ENCODE data around the gene ISL2.

Gene ISL2

GRCh38 chr15:76341366-76342057 lies 4.9 kb downstream of the ISL2 start:
- in situ Hi-C loops (cut with HindIII; ENCODE audit: low sequenced_read_pairs) = no loop called here

GRCh38 chr15:76342058-76342381 lies 5.4 kb downstream of the ISL2 start:
- in situ Hi-C loops (cut with HindIII; ENCODE audit: low sequenced_read_pairs) = no loop called here

GRCh38 chr15:76342382-76343201 lies 6.0 kb downstream of the ISL2 start:
- in situ Hi-C loops (cut with HindIII; ENCODE audit: low sequenced_read_pairs) = no loop called here

- in situ Hi-C loops (cut with HindIII; ENCODE audit: low sequenced_read_pairs) = no loop called here
Measured at GRCh38 chr15:76343313-76343996, 6.9 kb downstream of the ISL2 start.

- in situ Hi-C loops (cut with HindIII; ENCODE audit: low sequenced_read_pairs) = no loop called here
Measured at GRCh38 chr15:76344893-76345582, 8.5 kb downstream of the ISL2 start.

GRCh38 chr15:76345583-76345879 lies 9.0 kb downstream of the ISL2 start:
- in situ Hi-C loops (cut with HindIII; ENCODE audit: low sequenced_read_pairs) = no loop called here

- in situ Hi-C loops (cut with HindIII; ENCODE audit: low sequenced_read_pairs) = no loop called here
Measured at GRCh38 chr15:76345880-76346668, 9.5 kb downstream of the ISL2 start.

GRCh38 chr15:76346669-76347481 lies 10.3 kb downstream of the ISL2 start:
- in situ Hi-C loops (cut with HindIII; ENCODE audit: low sequenced_read_pairs) = no loop called here

- in situ Hi-C loops (cut with HindIII; ENCODE audit: low sequenced_read_pairs) = no loop called here
Measured at GRCh38 chr15:76347482-76348055, 11.0 kb downstream of the ISL2 start.

- in situ Hi-C loops (cut with HindIII; ENCODE audit: low sequenced_read_pairs) = no loop called here
Measured at GRCh38 chr15:76349301-76350070, 12.9 kb downstream of the ISL2 start.

- in situ Hi-C loops (cut with HindIII; ENCODE audit: low sequenced_read_pairs) = no loop called here
Measured at GRCh38 chr15:76353023-76353577, 16.5 kb downstream of the ISL2 start.

- in situ Hi-C loops (cut with HindIII; ENCODE audit: low sequenced_read_pairs) = no loop called here
Measured at GRCh38 chr15:76353903-76354302, 17.3 kb downstream of the ISL2 start.

- in situ Hi-C loops (cut with HindIII; ENCODE audit: low sequenced_read_pairs) = no loop called here
Measured at GRCh38 chr15:76354823-76355440, 18.4 kb downstream of the ISL2 start.

- in situ Hi-C loops (cut with HindIII; ENCODE audit: low sequenced_read_pairs) = no loop called here
Measured at GRCh38 chr15:76358453-76358852, 21.9 kb downstream of the ISL2 start.

- in situ Hi-C loops (cut with HindIII; ENCODE audit: low sequenced_read_pairs) = no loop called here
Measured at GRCh38 chr15:76359152-76359551, 22.6 kb downstream of the ISL2 start.

GRCh38 chr15:76360416-76360815 lies 23.8 kb downstream of the ISL2 start:
- in situ Hi-C loops (cut with HindIII; ENCODE audit: low sequenced_read_pairs) = no loop called here

GRCh38 chr15:76363251-76363650 lies 26.7 kb downstream of the ISL2 start:
- in situ Hi-C loops (cut with HindIII; ENCODE audit: low sequenced_read_pairs) = no loop called here

GRCh38 chr15:76366714-76367113 lies 30.1 kb downstream of the ISL2 start:
- in situ Hi-C loops (cut with HindIII; ENCODE audit: low sequenced_read_pairs) = no loop called here
